HepG2 (cell line): Measurements from ENCODE around the gene CADM1. TPM values are rescaled to one million over a fixed set of nuclear protein-coding genes. Genes with fewer than 3 reads are reported as not detected.

Experiments used
- ARNT2 ChIP-seq: sonication (generic); formaldehyde crosslinking; IDR thresholded peaks from 2 replicates; pipeline ENCODE4 v1.8.0; 2022; ENCODE audit warnings: mild to moderate bottlenecking, low read depth, missing genetic modification reagents, moderate library complexity
- HOXA3 ChIP-seq: sonication (generic); formaldehyde crosslinking; IDR thresholded peaks from 2 replicates; pipeline ENCODE4 v1.5.0; 2020; ENCODE audit warnings: missing genetic modification reagents
- ISL2 ChIP-seq: sonication (generic); formaldehyde crosslinking; IDR thresholded peaks from 2 replicates; pipeline ENCODE4 v1.5.0; 2020; ENCODE audit warnings: missing genetic modification reagents
- JUND ChIP-seq: sonication (generic); formaldehyde crosslinking; IDR thresholded peaks from 2 replicates; pipeline ENCODE4 v1.8.0; 2022; ENCODE audit warnings: mild to moderate bottlenecking, missing genetic modification reagents
- KDM5A ChIP-seq: fragments of 200-600 bp; sonication (generic); IDR thresholded peaks from 2 replicates; pipeline ENCODE4 v1.7.0; 2018; ENCODE audit warnings: antibody characterized with exemption, mild to moderate bottlenecking, low read length, borderline replicate concordance
- KMT2B ChIP-seq: IDR thresholded peaks from 2 replicates; pipeline ENCODE4 v1.6.1; 2016; ENCODE audit warnings: missing genetic modification reagents, missing compliant biosample characterization
- MTA1 ChIP-seq: sonication (generic); formaldehyde crosslinking; IDR thresholded peaks from 2 replicates; pipeline ENCODE4 v1.4.0; 2020; ENCODE audit warnings: missing genetic modification reagents, mild to moderate bottlenecking, borderline replicate concordance
- NFIC ChIP-seq: IDR thresholded peaks from 2 replicates; pipeline ENCODE4 v1.6.1; 2012; ENCODE audit warnings: mild to moderate bottlenecking, low read length, inconsistent platforms
- SIX4 ChIP-seq: sonication (generic); formaldehyde crosslinking; IDR thresholded peaks from 2 replicates; pipeline ENCODE4 v1.4.0; 2020; ENCODE audit warnings: missing genetic modification reagents
- SKI ChIP-seq: fragments of 450-650 bp; IDR thresholded peaks from one replicate; pipeline ENCODE4 v1.6.1; 2018; ENCODE audit warnings: mild to moderate bottlenecking; ENCODE audit not compliant: partially characterized antibody
- ZNF501 ChIP-seq: sonication (generic); formaldehyde crosslinking; IDR thresholded peaks from 2 replicates; pipeline ENCODE4 v1.5.1; 2020; ENCODE audit warnings: mild to moderate bottlenecking, moderate library complexity, missing genetic modification reagents
- ZNF572 ChIP-seq: sonication (generic); formaldehyde crosslinking; IDR thresholded peaks from 2 replicates; pipeline ENCODE4 v1.5.1; 2020; ENCODE audit warnings: mild to moderate bottlenecking, missing genetic modification reagents
- ZNF850 ChIP-seq: sonication (generic); formaldehyde crosslinking; conservative IDR thresholded peaks from 2 replicates; pipeline ENCODE4 v1.9.0; 2021; ENCODE audit warnings: mild to moderate bottlenecking, missing genetic modification reagents
- polyA plus RNA-seq, 8 experiments: library from polyadenylated mRNA; depleted of rRNA in 3 of 8; stranded (reverse) in 7 of 8; unstranded in 1 of 8; fragments of >200 nt; fragmentation: Illumina TruSeq in 4 of 8; extraction: Trizol in 4 of 8; gene quantifications; 2 replicates each; pipeline versions ENCODE4 v1.2.1 to v1.2.3, GENCODE V29; 2011 to 2016; ENCODE audit warnings: low read depth in 4 of 8, missing spikeins in 1 of 8, mixed read lengths in 1 of 8; ENCODE audit not compliant: insufficient read depth in 1 of 8
- total RNA-seq, 5 experiments: library from RNA; depleted of rRNA; stranded (reverse); fragments of >200 nt; fragmentation: Illumina TruSeq; extraction: Trizol; gene quantifications; 2 replicates each; pipeline ENCODE4 v1.2.3, GENCODE V29; 2016; ENCODE audit warnings: low read depth in 1 of 5
- TF ChIP-seq, protein P1 (sequence below): sonication (generic); formaldehyde crosslinking; IDR thresholded peaks from 2 replicates; pipeline ENCODE4 v1.4.0; 2020; ENCODE audit warnings: missing genetic modification reagents, mild to moderate bottlenecking, borderline replicate concordance
- TF ChIP-seq, protein P2 (sequence below): sonication (generic); formaldehyde crosslinking; IDR thresholded peaks from 2 replicates; pipeline ENCODE4 v1.5.1; 2020; ENCODE audit warnings: missing genetic modification reagents, mild to moderate bottlenecking, borderline replicate concordance
- TF ChIP-seq, protein P3 (sequence below): sonication (generic); formaldehyde crosslinking; IDR thresholded peaks from 2 replicates; pipeline ENCODE4 v1.4.0; 2020; ENCODE audit warnings: missing genetic modification reagents
- TF ChIP-seq, protein P4 (sequence below): sonication (generic); formaldehyde crosslinking; IDR thresholded peaks from 2 replicates; pipeline ENCODE4 v1.5.0; 2020; ENCODE audit warnings: missing genetic modification reagents
- TF ChIP-seq, protein P5 (sequence below): IDR thresholded peaks from 2 replicates; pipeline ENCODE4 v1.6.1; 2016; ENCODE audit warnings: low read depth

Gene CADM1
- total and polyA plus RNA-seq, 2 of the 13 experiments (the other 11 are each of a cell fraction or from before 2014, with no cell fraction given) = 71.3 to 122 TPM

DNA sequence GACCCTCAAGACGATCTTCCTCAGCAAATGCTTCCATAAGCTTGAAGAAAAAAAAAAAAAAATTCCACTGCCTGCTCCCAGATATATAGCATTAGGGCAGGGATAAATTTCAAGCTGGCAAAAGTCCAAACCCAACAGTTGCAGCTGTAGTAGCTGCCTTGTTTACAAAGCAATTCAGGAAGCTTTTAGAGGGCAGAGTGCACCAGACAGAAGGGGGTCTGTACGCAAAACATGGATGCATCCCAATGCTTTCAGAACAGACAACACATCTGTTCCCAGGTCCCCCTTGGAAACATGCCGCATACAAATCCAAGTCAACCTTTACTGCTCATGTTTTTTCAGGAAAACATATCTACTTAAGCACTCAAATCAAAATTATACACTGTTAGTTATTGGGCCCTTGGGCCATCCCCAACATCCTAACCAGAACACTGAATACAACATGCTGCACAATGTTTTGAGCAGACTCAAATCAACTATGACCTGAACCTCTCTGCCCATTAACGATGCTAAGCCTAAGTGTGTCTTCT lies 94.5 kb downstream of the CADM1 start (continued):
- TF ChIP-seq, protein P1, sequence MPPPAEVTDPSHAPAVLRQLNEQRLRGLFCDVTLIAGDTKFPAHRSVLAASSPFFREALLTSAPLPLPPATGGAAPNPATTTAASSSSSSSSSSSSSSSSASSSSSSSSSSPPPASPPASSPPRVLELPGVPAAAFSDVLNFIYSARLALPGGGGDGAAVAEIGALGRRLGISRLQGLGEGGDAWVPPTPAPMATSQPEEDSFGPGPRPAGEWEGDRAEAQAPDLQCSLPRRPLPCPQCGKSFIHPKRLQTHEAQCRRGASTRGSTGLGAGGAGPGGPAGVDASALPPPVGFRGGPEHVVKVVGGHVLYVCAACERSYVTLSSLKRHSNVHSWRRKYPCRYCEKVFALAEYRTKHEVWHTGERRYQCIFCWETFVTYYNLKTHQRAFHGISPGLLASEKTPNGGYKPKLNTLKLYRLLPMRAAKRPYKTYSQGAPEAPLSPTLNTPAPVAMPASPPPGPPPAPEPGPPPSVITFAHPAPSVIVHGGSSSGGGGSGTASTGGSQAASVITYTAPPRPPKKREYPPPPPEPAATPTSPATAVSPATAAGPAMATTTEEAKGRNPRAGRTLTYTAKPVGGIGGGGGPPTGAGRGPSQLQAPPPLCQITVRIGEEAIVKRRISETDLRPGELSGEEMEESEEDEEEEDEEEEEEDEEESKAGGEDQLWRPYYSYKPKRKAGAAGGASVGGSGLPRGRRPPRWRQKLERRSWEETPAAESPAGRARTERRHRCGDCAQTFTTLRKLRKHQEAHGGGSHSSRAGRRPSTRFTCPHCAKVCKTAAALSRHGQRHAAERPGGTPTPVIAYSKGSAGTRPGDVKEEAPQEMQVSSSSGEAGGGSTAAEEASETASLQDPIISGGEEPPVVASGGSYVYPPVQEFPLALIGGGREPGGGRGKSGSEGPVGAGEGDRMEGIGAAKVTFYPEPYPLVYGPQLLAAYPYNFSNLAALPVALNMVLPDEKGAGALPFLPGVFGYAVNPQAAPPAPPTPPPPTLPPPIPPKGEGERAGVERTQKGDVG (CRISPR knock-in tag) = no peak
- TF ChIP-seq, protein P2, sequence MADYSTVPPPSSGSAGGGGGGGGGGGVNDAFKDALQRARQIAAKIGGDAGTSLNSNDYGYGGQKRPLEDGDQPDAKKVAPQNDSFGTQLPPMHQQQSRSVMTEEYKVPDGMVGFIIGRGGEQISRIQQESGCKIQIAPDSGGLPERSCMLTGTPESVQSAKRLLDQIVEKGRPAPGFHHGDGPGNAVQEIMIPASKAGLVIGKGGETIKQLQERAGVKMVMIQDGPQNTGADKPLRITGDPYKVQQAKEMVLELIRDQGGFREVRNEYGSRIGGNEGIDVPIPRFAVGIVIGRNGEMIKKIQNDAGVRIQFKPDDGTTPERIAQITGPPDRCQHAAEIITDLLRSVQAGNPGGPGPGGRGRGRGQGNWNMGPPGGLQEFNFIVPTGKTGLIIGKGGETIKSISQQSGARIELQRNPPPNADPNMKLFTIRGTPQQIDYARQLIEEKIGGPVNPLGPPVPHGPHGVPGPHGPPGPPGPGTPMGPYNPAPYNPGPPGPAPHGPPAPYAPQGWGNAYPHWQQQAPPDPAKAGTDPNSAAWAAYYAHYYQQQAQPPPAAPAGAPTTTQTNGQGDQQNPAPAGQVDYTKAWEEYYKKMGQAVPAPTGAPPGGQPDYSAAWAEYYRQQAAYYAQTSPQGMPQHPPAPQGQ (CRISPR knock-in tag) = no peak
- TF ChIP-seq SIX4 (CRISPR knock-in tag) (no peak), ZNF850 (no peak), ARNT2 (CRISPR knock-in tag) (no peak), KDM5A (no peak), MTA1 (CRISPR knock-in tag) (no peak), ZNF572 (no peak), HOXA3 (peak; percentile 69), NFIC (peak; percentile 95), ZNF501 (CRISPR knock-in tag) (peak; percentile 22; the same call in 1 of the 2 replicates), JUND (CRISPR knock-in tag) (peak; percentile 47; the same call in 1 of the 2 replicates), SKI (peak; percentile 85), ISL2 (CRISPR knock-in tag) (peak; percentile 85), KMT2B (CRISPR knock-in tag) (0 out of 2 replicates have a peak, but pooled peaks have one; percentile 37)
- TF ChIP-seq, protein P3, sequence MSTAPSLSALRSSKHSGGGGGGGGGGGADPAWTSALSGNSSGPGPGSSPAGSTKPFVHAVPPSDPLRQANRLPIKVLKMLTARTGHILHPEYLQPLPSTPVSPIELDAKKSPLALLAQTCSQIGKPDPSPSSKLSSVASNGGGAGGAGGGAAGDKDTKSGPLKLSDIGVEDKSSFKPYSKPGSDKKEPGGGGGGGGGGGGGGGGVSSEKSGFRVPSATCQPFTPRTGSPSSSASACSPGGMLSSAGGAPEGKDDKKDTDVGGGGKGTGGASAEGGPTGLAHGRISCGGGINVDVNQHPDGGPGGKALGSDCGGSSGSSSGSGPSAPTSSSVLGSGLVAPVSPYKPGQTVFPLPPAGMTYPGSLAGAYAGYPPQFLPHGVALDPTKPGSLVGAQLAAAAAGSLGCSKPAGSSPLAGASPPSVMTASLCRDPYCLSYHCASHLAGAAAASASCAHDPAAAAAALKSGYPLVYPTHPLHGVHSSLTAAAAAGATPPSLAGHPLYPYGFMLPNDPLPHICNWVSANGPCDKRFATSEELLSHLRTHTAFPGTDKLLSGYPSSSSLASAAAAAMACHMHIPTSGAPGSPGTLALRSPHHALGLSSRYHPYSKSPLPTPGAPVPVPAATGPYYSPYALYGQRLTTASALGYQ (CRISPR knock-in tag) = 0 out of 2 replicates have a peak, but pooled peaks have one; percentile 38
- TF ChIP-seq, protein P4, sequence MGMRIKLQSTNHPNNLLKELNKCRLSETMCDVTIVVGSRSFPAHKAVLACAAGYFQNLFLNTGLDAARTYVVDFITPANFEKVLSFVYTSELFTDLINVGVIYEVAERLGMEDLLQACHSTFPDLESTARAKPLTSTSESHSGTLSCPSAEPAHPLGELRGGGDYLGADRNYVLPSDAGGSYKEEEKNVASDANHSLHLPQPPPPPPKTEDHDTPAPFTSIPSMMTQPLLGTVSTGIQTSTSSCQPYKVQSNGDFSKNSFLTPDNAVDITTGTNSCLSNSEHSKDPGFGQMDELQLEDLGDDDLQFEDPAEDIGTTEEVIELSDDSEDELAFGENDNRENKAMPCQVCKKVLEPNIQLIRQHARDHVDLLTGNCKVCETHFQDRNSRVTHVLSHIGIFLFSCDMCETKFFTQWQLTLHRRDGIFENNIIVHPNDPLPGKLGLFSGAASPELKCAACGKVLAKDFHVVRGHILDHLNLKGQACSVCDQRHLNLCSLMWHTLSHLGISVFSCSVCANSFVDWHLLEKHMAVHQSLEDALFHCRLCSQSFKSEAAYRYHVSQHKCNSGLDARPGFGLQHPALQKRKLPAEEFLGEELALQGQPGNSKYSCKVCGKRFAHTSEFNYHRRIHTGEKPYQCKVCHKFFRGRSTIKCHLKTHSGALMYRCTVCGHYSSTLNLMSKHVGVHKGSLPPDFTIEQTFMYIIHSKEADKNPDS (CRISPR knock-in tag) = no peak
- TF ChIP-seq, protein P5, sequence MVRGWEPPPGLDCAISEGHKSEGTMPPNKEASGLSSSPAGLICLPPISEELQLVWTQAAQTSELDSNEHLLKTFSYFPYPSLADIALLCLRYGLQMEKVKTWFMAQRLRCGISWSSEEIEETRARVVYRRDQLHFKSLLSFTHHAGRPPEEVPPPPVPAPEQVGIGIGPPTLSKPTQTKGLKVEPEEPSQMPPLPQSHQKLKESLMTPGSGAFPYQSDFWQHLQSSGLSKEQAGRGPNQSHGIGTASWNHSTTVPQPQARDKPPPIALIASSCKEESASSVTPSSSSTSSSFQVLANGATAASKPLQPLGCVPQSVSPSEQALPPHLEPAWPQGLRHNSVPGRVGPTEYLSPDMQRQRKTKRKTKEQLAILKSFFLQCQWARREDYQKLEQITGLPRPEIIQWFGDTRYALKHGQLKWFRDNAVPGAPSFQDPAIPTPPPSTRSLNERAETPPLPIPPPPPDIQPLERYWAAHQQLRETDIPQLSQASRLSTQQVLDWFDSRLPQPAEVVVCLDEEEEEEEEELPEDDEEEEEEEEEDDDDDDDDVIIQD (CRISPR knock-in tag) = peak; percentile 49; the same call in 1 of the 2 replicates
